NT2/D1 (cell line): ENCODE results near the gene KIAA1614.
A peak's percentile ranks its signal among the peaks of the same experiment; 100 is the strongest.

Experiments
- DNase-seq: peaks from one replicate; pipeline ENCODE4 v3.0.0-alpha.2; 2011; ENCODE audit warnings: low read depth, low spot score
- H3K27me3 ChIP-seq: 2 replicates; pipeline ENCODE4 v1.6.0; 2011; ENCODE audit warnings: mild to moderate bottlenecking; ENCODE audit not compliant: insufficient read length, insufficient read depth
- H3K36me3 ChIP-seq: 2 replicates; pipeline ENCODE4 v1.6.1; 2011; ENCODE audit warnings: mild to moderate bottlenecking, low read length, mixed read lengths; ENCODE audit not compliant: insufficient read depth, insufficient read length
- H3K4me1 ChIP-seq: 2 replicates; pipeline ENCODE4 v1.5.1; 2011; ENCODE audit not compliant: insufficient read depth, insufficient read length
- H3K4me3 ChIP-seq: 2 replicates; pipeline ENCODE4 v1.5.1; 2011; ENCODE audit warnings: low read depth; ENCODE audit not compliant: insufficient read length
- H3K9ac ChIP-seq: 2 replicates; pipeline ENCODE4 v1.6.0; 2011; ENCODE audit warnings: low read depth; ENCODE audit not compliant: insufficient read length
- H3K9me3 ChIP-seq: 2 replicates; pipeline ENCODE4 v1.5.1; 2011; ENCODE audit warnings: mild to moderate bottlenecking, low read length; ENCODE audit not compliant: insufficient read depth
- SUZ12 ChIP-seq: IDR thresholded peaks from 2 replicates; pipeline ENCODE4 v1.6.1; 2011; ENCODE audit not compliant: insufficient read length, insufficient read depth; ENCODE audit errors: extremely low read depth
- YY1 ChIP-seq: IDR thresholded peaks from 2 replicates; pipeline ENCODE4 v1.6.1; 2011; ENCODE audit not compliant: insufficient read length, insufficient read depth
- ZNF274 ChIP-seq: IDR thresholded peaks from 2 replicates; pipeline ENCODE4 v1.6.1; 2011; ENCODE audit warnings: mild to moderate bottlenecking, low read depth, low read length

KIAA1614 gene

GRCh38 chr1:180947901-180948640, 35.4 kb downstream of the KIAA1614 start:
- Histone ChIP-seq H3K9me3 (peaks cover 22% of the 10 kb centered on the region), H3K9ac (no peak overlapping the region)
- no peak for DNase-seq

GRCh38 chr1:180948641-180949615, 36.2 kb downstream of the KIAA1614 start:
- no peak for TF ChIP-seq YY1
- TF ChIP-seq ZNF274 = no peak
- TF ChIP-seq SUZ12 = no peak
- Histone ChIP-seq H3K27me3 (no peaks in the 10 kb centered on the region), H3K9ac (no peak overlapping the region), H3K36me3 (peaks cover 45% of the 10 kb centered on the region), H3K4me3 (no peak overlapping the region), H3K9me3 (peaks cover 22% of the 10 kb centered on the region), H3K4me1 (peaks cover 20% of the 10 kb centered on the region)
- DNase-seq = no peak

More at GRCh38 chr1:180947901-180948640, 35.4 kb downstream of the KIAA1614 start:
- Histone ChIP-seq H3K4me1 (peaks cover 15% of the 10 kb centered on the region), H3K27me3 (no peaks in the 10 kb centered on the region), H3K4me3 (no peak overlapping the region), H3K36me3 (peaks cover 45% of the 10 kb centered on the region)
- TF ChIP-seq ZNF274 = no peak
- no peak for TF ChIP-seq YY1
- no peak for TF ChIP-seq SUZ12

GRCh38 chr1:180949616-180950000, 36.9 kb downstream of the KIAA1614 start:
- DNase-seq = no peak
- Histone ChIP-seq H3K9ac (no peak overlapping the region), H3K4me1 (peaks cover 20% of the 10 kb centered on the region), H3K27me3 (no peaks in the 10 kb centered on the region), H3K9me3 (peaks cover 22% of the 10 kb centered on the region), H3K36me3 (peaks cover 45% of the 10 kb centered on the region), H3K4me3 (no peak overlapping the region)
- TF ChIP-seq SUZ12 = no peak
- no peak for TF ChIP-seq YY1

- no peak overlapping the region for H3K9ac ChIP-seq
- peaks cover 20% of the 10 kb centered on the region for H3K4me1 ChIP-seq
Measured at GRCh38 chr1:180950321-180950720, 37.6 kb downstream of the KIAA1614 start.

GRCh38 chr1:180951186-180951745, 38.6 kb downstream of the KIAA1614 start:
- Histone ChIP-seq H3K4me3 (no peak overlapping the region), H3K9me3 (peaks cover 19% of the 10 kb centered on the region), H3K36me3 (peaks cover 48% of the 10 kb centered on the region), H3K4me1 (peaks cover 23% of the 10 kb centered on the region), H3K27me3 (no peaks in the 10 kb centered on the region), H3K9ac (no peak overlapping the region)
- no peak for TF ChIP-seq SUZ12
- no peak for TF ChIP-seq YY1
- TF ChIP-seq ZNF274 = no peak
- no peak for DNase-seq

More at GRCh38 chr1:180950321-180950720, 37.6 kb downstream of the KIAA1614 start:
- DNase-seq = no peak
- H3K27me3 ChIP-seq = no peaks in the 10 kb centered on the region
- peaks cover 22% of the 10 kb centered on the region for H3K9me3 ChIP-seq
- H3K36me3 ChIP-seq = peaks cover 49% of the 10 kb centered on the region
- TF ChIP-seq SUZ12 (no peak), ZNF274 (no peak), YY1 (no peak)
- H3K4me3 ChIP-seq = no peak overlapping the region

- Histone ChIP-seq H3K9me3 (peaks cover 11% of the 10 kb centered on the region; the same call in 1 of the 2 replicates), H3K4me3 (no peak overlapping the region), H3K36me3 (peaks cover 50% of the 10 kb centered on the region), H3K27me3 (no peaks in the 10 kb centered on the region), H3K9ac (peak overlapping the region; percentile 7), H3K4me1 (peaks cover 23% of the 10 kb centered on the region)
- no peak for DNase-seq
- TF ChIP-seq YY1 (no peak), ZNF274 (no peak), SUZ12 (no peak)
Measured at GRCh38 chr1:180951836-180952656, 39.3 kb downstream of the KIAA1614 start.
